Measurements from ENCODE around the gene MYBPC2.
"Not testable (repeated sequence)": the region's sequence is repeated elsewhere in the genome, so short reads cannot be mapped to it uniquely, and the experiment has no call there.

MYBPC2 gene

GRCh38 chr19:50432221-50433028 lies at the start of gene MYBPC2:
Gene MYBPC2 (plus strand): TSS chr19:50432892. CDS start chr19:50432954, 62 bp downstream.
- no peak for DNase-seq

GRCh38 chr19:50383001-50383851 lies 49.5 kb upstream of the MYBPC2 start:
- no peak for DNase-seq

GRCh38 chr19:50383852-50384684 lies 48.6 kb upstream of the MYBPC2 start, which contains the start of gene POLD1:
Gene POLD1 (plus strand): TSS chr19:50384347. CDS start chr19:50398852, 14,505 bp downstream.
- peak; percentile 96 for DNase-seq

GRCh38 chr19:50384685-50385535 lies 47.8 kb upstream of the MYBPC2 start:
- peak; percentile 4 for DNase-seq

- no peak for DNase-seq
Observed at GRCh38 chr19:50387176-50387867, 45.4 kb upstream of the MYBPC2 start.

- no peak for DNase-seq
Observed at GRCh38 chr19:50387868-50388245, 44.8 kb upstream of the MYBPC2 start.

- not testable (repeated sequence) for DNase-seq
Observed at GRCh38 chr19:50390295-50390694, 42.4 kb upstream of the MYBPC2 start.

GRCh38 chr19:50390952-50391351 lies 41.7 kb upstream of the MYBPC2 start:
- not testable (repeated sequence) for DNase-seq

GRCh38 chr19:50392759-50393158 lies 39.9 kb upstream of the MYBPC2 start:
- no peak for DNase-seq

- DNase-seq = no peak
Observed at GRCh38 chr19:50393589-50393988, 39.1 kb upstream of the MYBPC2 start.

GRCh38 chr19:50394017-50394416 lies 38.7 kb upstream of the MYBPC2 start:
- DNase-seq = no peak

GRCh38 chr19:50398675-50399367 lies 33.9 kb upstream of the MYBPC2 start:
- no peak for DNase-seq

- DNase-seq = no peak
Observed at GRCh38 chr19:50399368-50399745, 33.3 kb upstream of the MYBPC2 start.

- no peak for DNase-seq
Observed at GRCh38 chr19:50401605-50402450, 30.9 kb upstream of the MYBPC2 start.

GRCh38 chr19:50402544-50403301 lies 30.0 kb upstream of the MYBPC2 start:
- no peak for DNase-seq

GRCh38 chr19:50406156-50406820 lies 26.4 kb upstream of the MYBPC2 start:
- DNase-seq = no peak

GRCh38 chr19:50406829-50407228 lies 25.9 kb upstream of the MYBPC2 start:
- DNase-seq = no peak

GRCh38 chr19:50409347-50409746 lies 23.3 kb upstream of the MYBPC2 start:
- DNase-seq = no peak
